ENCODE results near the gene SNPH.

Gene SNPH

DNA sequence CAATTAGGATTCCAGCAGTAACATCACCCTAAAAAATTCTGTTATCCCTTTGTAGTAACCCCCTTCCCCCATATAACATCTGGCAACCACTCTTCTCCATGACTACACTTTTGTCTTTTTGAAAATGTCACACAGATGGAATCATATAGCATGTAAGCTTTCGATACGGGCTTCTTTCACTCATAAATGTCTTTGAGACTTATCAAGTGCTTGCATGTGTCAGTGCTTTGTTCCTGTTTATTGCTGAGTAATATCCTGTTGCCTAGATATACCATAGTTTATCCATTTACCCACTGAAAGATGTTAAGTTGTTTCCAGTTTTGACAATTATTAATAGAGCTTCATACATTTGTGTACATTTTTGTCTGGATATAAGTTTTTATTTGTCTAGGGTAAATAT lies 10.4 kb upstream of the SNPH start:
- no peak for TF ChIP-seq CTCF (IDR thresholded peaks at IDR 0.05)

- no peak for TF ChIP-seq CTCF (IDR thresholded peaks at IDR 0.05)
Measured at GRCh38 chr20:1263853-1264252, 2.2 kb upstream of the SNPH start.

- TF ChIP-seq CTCF (IDR thresholded peaks at IDR 0.05), result no peak
Measured at GRCh38 chr20:1264727-1265126, 1.4 kb upstream of the SNPH start.

- TF ChIP-seq CTCF (IDR thresholded peaks at IDR 0.05), result no peak
Measured at GRCh38 chr20:1265226-1265915, 723 bp upstream of the SNPH start.

DNA sequence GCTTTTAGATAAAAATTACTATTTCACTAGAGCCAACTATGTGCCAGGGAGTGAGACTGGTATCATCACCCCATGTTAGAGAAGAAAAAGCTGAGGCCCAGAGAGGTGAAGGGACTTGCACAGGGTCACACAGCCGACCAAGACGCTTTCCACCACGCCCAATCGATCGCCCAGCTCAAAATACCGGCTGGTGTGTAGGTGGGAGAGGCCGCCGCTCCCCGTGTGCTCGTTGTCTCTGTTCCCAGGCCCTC lies 253 bp upstream of the SNPH start:
- TF ChIP-seq CTCF (IDR thresholded peaks at IDR 0.05), result no peak

DNA sequence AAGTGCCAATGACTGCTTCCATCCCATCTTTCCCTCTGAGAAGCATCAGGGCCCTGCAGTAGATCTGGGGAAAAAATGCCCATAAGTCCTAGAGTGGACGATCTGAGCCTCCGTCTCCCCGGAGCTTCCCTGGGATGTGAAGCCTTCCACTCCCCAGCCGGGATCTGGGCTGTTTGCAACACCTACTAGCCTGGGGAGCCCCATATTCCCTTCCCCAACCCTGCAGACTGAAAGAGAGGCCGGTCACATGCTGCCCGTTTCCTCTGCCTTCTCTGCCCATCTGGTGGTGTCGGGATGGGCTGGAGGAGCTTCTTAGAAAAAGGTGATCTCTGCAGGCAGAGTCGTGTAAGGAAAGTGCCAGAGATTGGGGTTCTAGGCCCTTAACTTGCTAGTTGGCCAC lies 1.1 kb downstream of the SNPH start:
- TF ChIP-seq CTCF (IDR thresholded peaks at IDR 0.05), result no peak

GRCh38 chr20:1267809-1268374 lies 1.8 kb downstream of the SNPH start:
- TF ChIP-seq CTCF (IDR thresholded peaks at IDR 0.05), result no peak

GRCh38 chr20:1269235-1269634 lies 3.1 kb downstream of the SNPH start:
- TF ChIP-seq CTCF (IDR thresholded peaks at IDR 0.05), result no peak
